Measurements from ENCODE around the gene NPAS3. TPM values are rescaled to one million over a fixed set of nuclear protein-coding genes. Genes with fewer than 3 reads are reported as not detected.

Gene NPAS3
- total and polyA plus RNA-seq, 2 of the 13 experiments (the other 11 are each of a cell fraction or from before 2014, with no cell fraction given), result not detected

DNA sequence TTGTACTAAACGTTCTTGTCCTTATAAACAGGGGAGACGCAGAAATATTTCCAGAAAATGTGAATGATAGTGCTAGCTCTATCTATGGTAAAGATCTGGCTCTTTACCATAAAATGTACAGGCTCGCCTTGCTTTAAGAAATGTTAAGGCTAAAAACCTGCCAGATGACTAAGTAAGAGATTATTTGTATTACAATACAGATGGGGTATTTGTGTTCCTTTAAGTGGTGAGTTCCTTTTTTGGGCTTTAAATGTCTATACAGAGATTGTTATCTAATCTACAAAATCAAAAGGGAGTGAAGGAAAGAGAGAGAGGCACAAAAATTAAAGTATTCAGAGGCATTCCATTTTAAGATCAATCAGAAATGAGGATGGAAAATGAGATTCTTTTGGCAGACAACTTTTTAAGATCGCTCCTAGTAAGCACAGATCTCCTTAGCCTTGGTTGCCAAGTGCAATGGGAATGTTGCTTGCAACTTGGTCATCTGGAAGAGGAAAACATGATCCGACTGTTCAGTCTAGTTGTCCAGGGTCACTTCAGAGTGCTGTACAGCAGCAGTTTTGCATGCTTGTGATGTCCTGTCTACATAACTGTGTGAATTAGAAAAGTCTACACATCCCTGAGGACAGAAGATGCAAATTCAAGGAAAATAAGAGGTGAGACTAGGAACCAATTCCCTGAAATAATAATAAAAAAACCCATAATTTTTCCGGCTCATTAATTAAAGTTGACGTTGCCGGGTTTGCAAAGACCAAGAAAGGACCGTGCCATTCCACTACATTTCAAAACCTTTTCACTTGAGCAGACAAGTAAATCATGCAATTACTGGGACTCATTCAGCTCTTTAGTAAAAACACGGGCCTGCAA is 631.4 kb downstream of the NPAS3 start:
- H2AFZ ChIP-seq (ENCODE audit: low read length), result no peak overlapping the region
- peaks cover 0 to 9% of the 10 kb centered on the region in 2 experiments; a peak in 1 of 5 replicates for H3K27me3 ChIP-seq (ENCODE audit: control insufficient read depth in 1 of 2, insufficient read depth in 2 of 2, low read length in 2 of 2)
- 27% methylated on average over 10 of the region's 10 CpGs for WGBS (ENCODE audit: low lambda C conversion rate)
- no peak overlapping the region for H3K9ac ChIP-seq (ENCODE audit: insufficient read depth, low read depth, low read length)
- H4K20me1 ChIP-seq (ENCODE audit: insufficient read depth, low read length), result no peaks in the 10 kb centered on the region
- ChIA-PET POLR2A (no interaction called here), CTCF (ENCODE audit: low intra/inter-chr PET ratio, low total read pairs) (no interaction called here)
- no peak overlapping the region for H3K4me2 ChIP-seq (ENCODE audit: low read depth, low read length)
- no peaks in the 10 kb centered on the region for H3K36me3 ChIP-seq (replicated peaks in 1 of 2; ENCODE audit: control insufficient read depth in 1 of 2, insufficient read depth in 2 of 2, low read length in 2 of 2)
- TF ChIP-seq ZHX2 (IDR thresholded peaks at IDR 0.05; ENCODE audit: low read depth) (no peak), ZHX2 (CRISPR knock-in tag; IDR thresholded peaks at IDR 0.05; ENCODE audit: borderline replicate concordance) (no peak), PAWR (CRISPR knock-in tag; IDR thresholded peaks at IDR 0.05; ENCODE audit: borderline replicate concordance) (no peak), DZIP1 (CRISPR knock-in tag; IDR thresholded peaks at IDR 0.05) (no peak), ZNF850 (CRISPR knock-in tag; conservative IDR thresholded peaks at IDR 0.05) (0 out of 2 replicates have a peak, but pooled peaks have one; percentile 4)
- in situ Hi-C loops (cut with HindIII; ENCODE audit: extremely low pct_ligation_motif_present, low pct_unique_long_range_greater_than_20kb), result no loop called here
- intact Hi-C loops (cut with micrococcal nuclease; ENCODE audit: unreplicated experiment), result no loop called here
- H3K4me1 ChIP-seq (ENCODE audit: insufficient read depth, low read length), result peaks cover 9% of the 10 kb centered on the region
- no TSS peak for BruUV-seq (replicated peaks)
- no peak overlapping the region for H3K4me3 ChIP-seq (replicated peaks in 1 of 3; ENCODE audit: insufficient read depth in 1 of 3, low read depth in 2 of 3, low read length in 3 of 3)
- H3K9me3 ChIP-seq (ENCODE audit: low read length), result no peaks in the 10 kb centered on the region
- FAIRE-seq, result no peak
- no peak for ATAC-seq
- no peak overlapping the region for H3K27ac ChIP-seq (ENCODE audit: extremely low read length, insufficient read depth, low read length)
- H3K79me2 ChIP-seq (ENCODE audit: insufficient read depth, low read length), result no peaks in the 10 kb centered on the region
- DNase-seq (ENCODE audit: low spot score), result no peak

Data from HepG2 (cell line).